Mesendoderm (in vitro differentiated cells): ENCODE results near the gene PIK3R2.

ENCODE experiments used
- DNase-seq: peaks from one replicate; pipeline ENCODE4 v3.0.0; 2013
- H2AK5ac ChIP-seq: 2 replicates; pipeline ENCODE4 v1.6.1; 2013; ENCODE audit warnings: low read length, inconsistent platforms
- H2BK120ac ChIP-seq: 2 replicates; pipeline ENCODE4 v1.6.1; 2013; ENCODE audit warnings: low read depth, mild to moderate bottlenecking, low read length, moderate library complexity, mixed read lengths
- H2BK15ac ChIP-seq: replicated peaks from 2 replicates; pipeline ENCODE4 v1.6.1; 2013; ENCODE audit warnings: low read depth, mild to moderate bottlenecking, moderate library complexity
- H2BK5ac ChIP-seq: 2 replicates; pipeline ENCODE4 v1.6.1; 2013; ENCODE audit warnings: low read length, inconsistent platforms
- H3K18ac ChIP-seq: 2 replicates; pipeline ENCODE4 v1.6.1; 2013; ENCODE audit warnings: mild to moderate bottlenecking, low read length, mixed read lengths
- H3K23ac ChIP-seq: one replicate; pipeline ENCODE4 v1.6.1; 2013; ENCODE audit warnings: low read length
- H3K27ac ChIP-seq: 2 replicates; pipeline ENCODE4 v1.5.1; 2013; ENCODE audit warnings: low read depth, mild to moderate bottlenecking, inconsistent platforms, low read length, moderate library complexity
- H3K27me3 ChIP-seq: 2 replicates; pipeline ENCODE4 v1.6.1; 2013; ENCODE audit warnings: low read length, control low read depth, mild to moderate bottlenecking, inconsistent platforms; ENCODE audit not compliant: insufficient read depth, poor library complexity
- H3K36me3 ChIP-seq: 2 replicates; pipeline ENCODE4 v1.6.1; 2013; ENCODE audit warnings: low read length, inconsistent platforms; ENCODE audit not compliant: control insufficient read depth, insufficient read depth
- H3K4ac ChIP-seq: one replicate; pipeline ENCODE4 v1.6.1; 2013; ENCODE audit warnings: low read depth, mild to moderate bottlenecking, low read length, moderate library complexity
- H3K4me1 ChIP-seq: 2 replicates; pipeline ENCODE4 v1.6.1; 2013; ENCODE audit warnings: low read depth, low read length, inconsistent platforms; ENCODE audit not compliant: control insufficient read depth
- H3K4me2 ChIP-seq: 2 replicates; pipeline ENCODE4 v1.6.1; 2013; ENCODE audit warnings: low read length
- H3K4me3 ChIP-seq: 2 replicates; pipeline ENCODE4 v1.5.1; 2013; ENCODE audit warnings: mild to moderate bottlenecking, low read length
- H3K56ac ChIP-seq: one replicate; pipeline ENCODE4 v1.6.1; 2013; ENCODE audit warnings: low read length
- H3K79me1 ChIP-seq: 2 replicates; pipeline ENCODE4 v1.6.1; 2013; ENCODE audit warnings: low read length, inconsistent platforms
- H3K79me2 ChIP-seq: 2 replicates; pipeline ENCODE4 v1.6.1; 2013; ENCODE audit warnings: mild to moderate bottlenecking, low read length; ENCODE audit not compliant: control insufficient read depth, insufficient read depth
- H3K9ac ChIP-seq: 2 replicates; pipeline ENCODE4 v1.6.1; 2013; ENCODE audit warnings: low read length, inconsistent platforms
- H4K5ac ChIP-seq: one replicate; pipeline ENCODE4 v1.6.1; 2013; ENCODE audit warnings: low read length
- H4K8ac ChIP-seq: one replicate; pipeline ENCODE4 v1.6.1; 2013; ENCODE audit warnings: low read depth, mild to moderate bottlenecking, control low read depth, low read length, moderate library complexity
- WGBS: extraction: QIAGEN DNeasy Blood & Tissue Kit; methylation state at CpG from one replicate; pipeline ENCODE4 v1.1.7; 2013; ENCODE audit warnings: low lambda C conversion rate, missing lambda C conversion rate; ENCODE audit not compliant: insufficient coverage; ENCODE audit errors: extremely low coverage; 5-methylcytosine and 5-hydroxymethylcytosine counted together

Gene PIK3R2

GRCh38 chr19:18197941-18198340, 45.0 kb downstream of the PIK3R2 start:
- H2BK5ac ChIP-seq = no peak overlapping the region
- peaks cover 5% of the 10 kb centered on the region for H3K4me1 ChIP-seq
- no peak overlapping the region for H3K4me3 ChIP-seq
- H2BK15ac ChIP-seq = no peak overlapping the region
- no peak overlapping the region for H3K4ac ChIP-seq
- H3K27me3 ChIP-seq = no peaks in the 10 kb centered on the region
- no peak overlapping the region for H3K27ac ChIP-seq
- no peak overlapping the region for H2AK5ac ChIP-seq
- no peak overlapping the region for H3K9ac ChIP-seq
- no CpG with 5 or more reads among the region's 6 CpGs for WGBS
- no peak overlapping the region for H4K5ac ChIP-seq
- peaks cover 7% of the 10 kb centered on the region for H3K79me1 ChIP-seq
- H3K56ac ChIP-seq = no peak overlapping the region
- H3K18ac ChIP-seq = no peak overlapping the region
- peaks cover 2% of the 10 kb centered on the region for H3K79me2 ChIP-seq
- DNase-seq = no peak
- H2BK120ac ChIP-seq = no peak overlapping the region
- no peak overlapping the region for H4K8ac ChIP-seq
- H3K36me3 ChIP-seq = peaks cover 4% of the 10 kb centered on the region
- H3K23ac ChIP-seq = no peak overlapping the region
- no peak overlapping the region for H3K4me2 ChIP-seq

GRCh38 chr19:18198374-18198773, 45.4 kb downstream of the PIK3R2 start:
- Histone ChIP-seq H2BK5ac (no peak overlapping the region), H2AK5ac (no peak overlapping the region), H3K79me2 (peaks cover 2% of the 10 kb centered on the region), H3K4me2 (no peak overlapping the region), H3K36me3 (peaks cover 4% of the 10 kb centered on the region), H2BK15ac (no peak overlapping the region), H3K23ac (no peak overlapping the region), H3K4me3 (no peak overlapping the region), H3K56ac (no peak overlapping the region), H3K4me1 (peaks cover 8% of the 10 kb centered on the region), H3K9ac (no peak overlapping the region), H2BK120ac (no peak overlapping the region), H4K8ac (no peak overlapping the region), H4K5ac (no peak overlapping the region), H3K27me3 (no peaks in the 10 kb centered on the region), H3K27ac (no peak overlapping the region), H3K79me1 (peaks cover 7% of the 10 kb centered on the region), H3K4ac (no peak overlapping the region), H3K18ac (no peak overlapping the region)
- no peak for DNase-seq
- WGBS = no CpG with 5 or more reads among the region's 6 CpGs

- Histone ChIP-seq H3K18ac (no peak overlapping the region), H3K27me3 (no peaks in the 10 kb centered on the region), H3K27ac (no peak overlapping the region), H3K4me3 (no peak overlapping the region), H3K79me2 (no peaks in the 10 kb centered on the region), H3K79me1 (no peaks in the 10 kb centered on the region), H2BK15ac (no peak overlapping the region), H4K5ac (no peak overlapping the region), H3K23ac (no peak overlapping the region), H3K56ac (no peak overlapping the region), H3K36me3 (no peaks in the 10 kb centered on the region), H2BK120ac (no peak overlapping the region), H2BK5ac (no peak overlapping the region), H3K4ac (no peak overlapping the region), H3K9ac (no peak overlapping the region), H3K4me1 (peaks cover 3% of the 10 kb centered on the region), H3K4me2 (no peak overlapping the region), H4K8ac (no peak overlapping the region), H2AK5ac (no peak overlapping the region)
- no CpG with 5 or more reads among the region's 24 CpGs for WGBS
- DNase-seq = no peak
Measured at GRCh38 chr19:18202397-18202777, 49.4 kb downstream of the PIK3R2 start.

GRCh38 chr19:18202778-18203407, 49.9 kb downstream of the PIK3R2 start:
- Histone ChIP-seq H3K4me2 (peak overlapping the region; percentile 81), H3K36me3 (no peaks in the 10 kb centered on the region), H4K5ac (no peak overlapping the region), H2BK15ac (no peak overlapping the region), H3K9ac (peak overlapping the region; percentile 64), H3K4me1 (peaks cover 3% of the 10 kb centered on the region), H4K8ac (no peak overlapping the region), H3K79me1 (no peaks in the 10 kb centered on the region), H2BK120ac (no peak overlapping the region), H3K23ac (no peak overlapping the region), H2AK5ac (no peak overlapping the region), H2BK5ac (no peak overlapping the region), H3K4me3 (no peak overlapping the region), H3K27ac (no peak overlapping the region), H3K4ac (no peak overlapping the region), H3K79me2 (no peaks in the 10 kb centered on the region), H3K18ac (no peak overlapping the region), H3K27me3 (no peaks in the 10 kb centered on the region), H3K56ac (peak overlapping the region; percentile 29)
- no peak for DNase-seq
- no CpG with 5 or more reads among the region's 32 CpGs for WGBS

GRCh38 chr19:18203408-18203862, 50.5 kb downstream of the PIK3R2 start:
- H3K4me1 ChIP-seq = peaks cover 3% of the 10 kb centered on the region
- H4K8ac ChIP-seq = no peak overlapping the region
- peak overlapping the region; percentile 29 for H3K56ac ChIP-seq
- H2AK5ac ChIP-seq = no peak overlapping the region
- H2BK5ac ChIP-seq = no peak overlapping the region
- no peaks in the 10 kb centered on the region for H3K27me3 ChIP-seq
- peak overlapping the region; percentile 64 for H3K9ac ChIP-seq
- no peak overlapping the region for H3K4ac ChIP-seq
- H2BK15ac ChIP-seq = no peak overlapping the region
- no CpG with 5 or more reads among the region's 38 CpGs for WGBS
- peak overlapping the region; percentile 45 for H3K4me3 ChIP-seq
- H3K4me2 ChIP-seq = peak overlapping the region; percentile 81
- H3K23ac ChIP-seq = no peak overlapping the region
- no peaks in the 10 kb centered on the region for H3K36me3 ChIP-seq
- H2BK120ac ChIP-seq = no peak overlapping the region
- no peak for DNase-seq
- H4K5ac ChIP-seq = no peak overlapping the region
- no peaks in the 10 kb centered on the region for H3K79me2 ChIP-seq
- H3K18ac ChIP-seq = no peak overlapping the region
- H3K79me1 ChIP-seq = no peaks in the 10 kb centered on the region
- no peak overlapping the region for H3K27ac ChIP-seq

GRCh38 chr19:18203863-18204393, 51.0 kb downstream of the PIK3R2 start, which contains the start of gene RAB3A:
Gene RAB3A, minus strand, starts transcription at chr19:18204042. Its CDS starts 1,302 bp downstream, at chr19:18202740.
- no peak within 1 kb of the TSS for H2AK5ac ChIP-seq

More at GRCh38 chr19:18203863-18204393, 51.0 kb downstream of the PIK3R2 start, which contains the start of gene RAB3A:
- Histone ChIP-seq H3K23ac (no peak within 1 kb of the TSS), H3K27me3 (no peaks in the 10 kb centered on the region), H2BK15ac (no peak within 1 kb of the TSS), H3K4me3 (peak within 1 kb of the TSS; percentile 47), H3K18ac (peak within 1 kb of the TSS; percentile 98), H3K36me3 (no peaks in the 10 kb centered on the region), H3K56ac (peak within 1 kb of the TSS; percentile 90), H2BK120ac (no peak within 1 kb of the TSS), H3K9ac (peak within 1 kb of the TSS; percentile 89), H3K4me1 (peaks cover 3% of the 10 kb centered on the region), H2BK5ac (peak within 1 kb of the TSS; percentile 25), H3K4me2 (peak within 1 kb of the TSS; percentile 81), H3K27ac (peak within 1 kb of the TSS; percentile 97), H3K79me1 (no peaks in the 10 kb centered on the region), H3K4ac (peak within 1 kb of the TSS; percentile 93), H4K8ac (peak within 1 kb of the TSS; percentile 97), H3K79me2 (no peaks in the 10 kb centered on the region), H4K5ac (no peak within 1 kb of the TSS)
- peak; percentile 100 for DNase-seq
- WGBS = no CpG with 5 or more reads among the region's 50 CpGs
